Body of pancreas (tissue), 4 donors: ENCODE results near the gene SOX6. TPM values are rescaled to one million over a fixed set of nuclear protein-coding genes. Genes with fewer than 3 reads are reported as not detected.
A peak's percentile ranks its signal among the peaks of the same experiment; 100 is the strongest.

Experiments used
- ATAC-seq: fragments of 150-250 bp; one replicate; pipeline ENCODE4 v1.9.1; 2016
- DNase-seq, 4 donors: peaks; one replicate each; pipeline ENCODE4 v3.0.0-alpha.2; 2019
- H3K27ac ChIP-seq, 4 donors: fragments of 200-600 bp; sonication (generic); 1 replicate in 3 of 4; 2 replicates in 1 of 4; pipeline versions ENCODE4 v1.5.1 to v1.6.1; 2016 to 2019; ENCODE audit warnings: mild to moderate bottlenecking in 1 of 4, mixed read lengths in 1 of 4, moderate library complexity in 1 of 4
- H3K27me3 ChIP-seq, 2 donors: fragments of 200-600 bp; sonication (generic); one replicate each; pipeline ENCODE4 v1.6.0; 2016; ENCODE audit warnings: mild to moderate bottlenecking in 1 of 2
- H3K36me3 ChIP-seq, 2 donors: fragments of 200-600 bp; sonication (generic); replicated peaks in 1 of 2; 2 replicates each; pipeline ENCODE4 v1.5.1; 2016; ENCODE audit warnings: low read depth in 2 of 2; ENCODE audit not compliant: insufficient read depth in 1 of 2
- H3K4me1 ChIP-seq: fragments of 200-600 bp; sonication (generic); one replicate; pipeline ENCODE4 v1.6.0; 2016
- H3K4me3 ChIP-seq, 2 donors: fragments of 200-600 bp; sonication (generic); 1 replicate in 1 of 2; 2 replicates in 1 of 2; pipeline ENCODE4 v1.5.1; 2016 to 2019
- H3K9me3 ChIP-seq, 3 donors: fragments of 200-600 bp; sonication (generic); 1 replicate in 2 of 3; 2 replicates in 1 of 3; pipeline ENCODE4 v1.5.1; 2016
- POLR2A ChIP-seq, 3 donors: fragments of 450-650 bp; IDR thresholded peaks; one replicate each; pipeline ENCODE4 v1.6.1; 2016; ENCODE audit warnings: antibody characterized with exemption in 3 of 3, mild to moderate bottlenecking in 2 of 3
- WGBS, 2 donors: methylation state at CpG; one replicate each; pipeline ENCODE4 v1.1.5; 2017; 5-methylcytosine and 5-hydroxymethylcytosine counted together
- intact Hi-C: fragments of 100-400 bp; cut with DNase I; formaldehyde crosslinking; loops from one replicate; pipeline ENCODE4 v1.15.1; 2023
- total RNA-seq, 2 donors: library from RNA; depleted of rRNA; stranded (reverse); fragments of >200 nt; gene quantifications; one replicate each; pipeline ENCODE4 v1.1.0, GENCODE V29; 2016
- TF ChIP-seq, protein P1 (sequence below), 7 experiments: fragments of 450-650 bp in 4 of 7; fragments of 200-600 bp in 3 of 7; sonication (generic) in 3 of 7; IDR thresholded peaks; one replicate each; pipeline ENCODE4 v1.5.1; 2016 to 2019; ENCODE audit warnings: antibody characterized with exemption in 7 of 7

Gene SOX6
- total RNA-seq, 2 donors from 2014 or later: 21.4 to 23.6 TPM

DNA sequence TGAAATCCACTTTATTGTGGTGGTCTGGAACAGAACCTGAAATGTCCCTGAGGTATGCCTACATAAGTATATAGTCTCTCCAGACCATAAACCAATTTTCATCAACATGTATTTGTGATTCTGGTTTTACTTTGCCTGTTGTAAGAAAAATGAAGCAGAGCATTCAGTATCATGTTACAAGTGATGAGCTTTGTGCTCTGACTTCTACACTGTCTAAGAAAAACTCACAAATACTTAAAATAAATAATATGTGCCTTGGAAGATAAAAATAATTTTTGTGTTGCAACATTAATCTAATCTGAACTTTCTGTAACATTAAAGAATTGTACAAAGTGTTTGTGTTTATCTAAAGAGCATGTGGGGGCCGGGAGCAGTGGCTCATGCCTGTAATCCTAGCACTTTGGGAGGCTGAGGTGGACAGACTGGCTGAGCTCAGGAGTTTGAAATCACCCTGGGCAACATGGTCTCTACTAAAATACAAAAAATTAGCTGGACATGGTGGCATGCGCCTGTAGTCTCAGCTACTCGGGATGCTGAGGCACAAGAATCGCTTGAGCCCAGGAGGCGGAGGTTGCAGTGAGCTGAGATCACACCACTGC is 219.5 kb downstream of the SOX6 start:
- H3K27me3 ChIP-seq: no peaks in the 10 kb centered on the region
- no peak overlapping the region for H3K4me3 ChIP-seq
- H3K27ac ChIP-seq: no peak overlapping the region
- DNase-seq (no peak), ATAC-seq (no peak)
- H3K4me1 ChIP-seq: no peaks in the 10 kb centered on the region
- 98 to 99% methylated on average over 5 of the region's 5 CpGs for WGBS, 2 donors
- intact Hi-C loops: no loop called here
- TF ChIP-seq, protein P1, sequence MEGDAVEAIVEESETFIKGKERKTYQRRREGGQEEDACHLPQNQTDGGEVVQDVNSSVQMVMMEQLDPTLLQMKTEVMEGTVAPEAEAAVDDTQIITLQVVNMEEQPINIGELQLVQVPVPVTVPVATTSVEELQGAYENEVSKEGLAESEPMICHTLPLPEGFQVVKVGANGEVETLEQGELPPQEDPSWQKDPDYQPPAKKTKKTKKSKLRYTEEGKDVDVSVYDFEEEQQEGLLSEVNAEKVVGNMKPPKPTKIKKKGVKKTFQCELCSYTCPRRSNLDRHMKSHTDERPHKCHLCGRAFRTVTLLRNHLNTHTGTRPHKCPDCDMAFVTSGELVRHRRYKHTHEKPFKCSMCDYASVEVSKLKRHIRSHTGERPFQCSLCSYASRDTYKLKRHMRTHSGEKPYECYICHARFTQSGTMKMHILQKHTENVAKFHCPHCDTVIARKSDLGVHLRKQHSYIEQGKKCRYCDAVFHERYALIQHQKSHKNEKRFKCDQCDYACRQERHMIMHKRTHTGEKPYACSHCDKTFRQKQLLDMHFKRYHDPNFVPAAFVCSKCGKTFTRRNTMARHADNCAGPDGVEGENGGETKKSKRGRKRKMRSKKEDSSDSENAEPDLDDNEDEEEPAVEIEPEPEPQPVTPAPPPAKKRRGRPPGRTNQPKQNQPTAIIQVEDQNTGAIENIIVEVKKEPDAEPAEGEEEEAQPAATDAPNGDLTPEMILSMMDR (IDR thresholded peaks at IDR 0.05): no peak
- H3K9me3 ChIP-seq: no peaks in the 10 kb centered on the region
- H3K36me3 ChIP-seq: no peaks in the 10 kb centered on the region

GRCh38 chr11:16133867-16134266 is 222.5 kb downstream of the SOX6 start:
- intact Hi-C loops: no loop called here
- 96 to 97% methylated on average over 3 of the region's 3 CpGs for WGBS, 2 donors
- H3K27ac ChIP-seq: no peak overlapping the region

DNA sequence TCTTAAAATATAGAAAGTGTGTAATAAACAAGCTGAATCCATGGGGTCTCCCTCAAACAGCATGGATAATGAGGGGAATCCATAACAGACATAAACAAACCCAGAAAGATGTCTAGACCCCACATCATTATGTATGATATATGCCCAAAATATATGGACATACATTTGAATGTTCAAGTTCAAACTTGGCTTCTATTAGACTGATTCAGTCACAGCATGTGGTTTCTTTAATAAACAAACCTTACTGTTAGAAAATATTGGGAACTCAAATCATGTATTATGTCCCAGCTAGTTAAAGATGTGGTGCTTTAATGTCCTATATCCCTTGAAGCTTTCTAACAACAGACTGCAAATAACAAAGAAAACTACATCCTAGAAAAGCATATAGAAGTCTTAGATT is 228.6 kb downstream of the SOX6 start:
- intact Hi-C loops: no loop called here
- no peak overlapping the region for H3K27ac ChIP-seq
- no peak for ATAC-seq
- no peaks in the 10 kb centered on the region for H3K27me3 ChIP-seq
- H3K9me3 ChIP-seq: no peaks in the 10 kb centered on the region
- no peaks in the 10 kb centered on the region for H3K4me1 ChIP-seq
- H3K36me3 ChIP-seq: no peaks in the 10 kb centered on the region
- TF ChIP-seq POLR2A (IDR thresholded peaks at IDR 0.05): no peak
- TF ChIP-seq, protein P1 (IDR thresholded peaks at IDR 0.05): no peak
- no peak for DNase-seq
- H3K4me3 ChIP-seq: no peak overlapping the region

More at GRCh38 chr11:16133867-16134266, 222.5 kb downstream of the SOX6 start:
- ATAC-seq: no peak
- Histone ChIP-seq H3K36me3 (no peaks in the 10 kb centered on the region), H3K27me3 (no peaks in the 10 kb centered on the region), H3K4me3 (no peak overlapping the region), H3K9me3 (no peaks in the 10 kb centered on the region), H3K4me1 (no peaks in the 10 kb centered on the region)
- TF ChIP-seq, protein P1 (IDR thresholded peaks at IDR 0.05): no peak
- no peak for TF ChIP-seq POLR2A (IDR thresholded peaks at IDR 0.05)
- no peak for DNase-seq

GRCh38 chr11:16126362-16126761 is 230.0 kb downstream of the SOX6 start:
- Histone ChIP-seq H3K9me3 (no peaks in the 10 kb centered on the region), H3K36me3 (no peaks in the 10 kb centered on the region), H3K4me3 (no peak overlapping the region), H3K27ac (peak overlapping the region in 2 of 4 donors; percentile 14 to 52), H3K4me1 (no peaks in the 10 kb centered on the region), H3K27me3 (no peaks in the 10 kb centered on the region)
- TF ChIP-seq POLR2A (IDR thresholded peaks at IDR 0.05): no peak
- TF ChIP-seq, protein P1 (IDR thresholded peaks at IDR 0.05): no peak
- intact Hi-C loops: no loop called here
- DNase-seq: no peak
- ATAC-seq: peak; percentile 74

DNA sequence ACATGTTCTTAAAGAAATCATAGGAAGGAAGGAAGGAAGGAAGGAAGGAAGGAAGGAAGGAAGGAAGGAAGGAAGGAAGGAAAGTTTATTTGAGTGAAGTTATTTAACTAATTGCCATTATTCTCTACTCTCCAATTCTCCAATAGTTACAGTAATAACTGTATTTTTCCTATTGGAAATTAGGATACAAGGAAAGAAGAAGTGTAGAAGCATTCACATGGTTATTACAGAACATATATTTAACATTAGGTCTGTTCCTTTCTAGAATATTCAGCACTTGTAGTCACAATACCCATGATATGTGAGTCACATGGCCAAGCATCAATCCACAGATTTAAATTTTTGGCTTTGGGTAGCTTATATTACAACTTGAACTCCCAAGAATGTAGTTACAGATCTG is 230.6 kb downstream of the SOX6 start:
- Histone ChIP-seq H3K27ac (peak overlapping the region in 2 of 4 donors; percentile 14 to 52), H3K9me3 (no peaks in the 10 kb centered on the region), H3K36me3 (no peaks in the 10 kb centered on the region), H3K27me3 (no peaks in the 10 kb centered on the region), H3K4me1 (no peaks in the 10 kb centered on the region), H3K4me3 (no peak overlapping the region)
- intact Hi-C loops: no loop called here
- TF ChIP-seq, protein P1 (IDR thresholded peaks at IDR 0.05): no peak
- no peak for TF ChIP-seq POLR2A (IDR thresholded peaks at IDR 0.05)
- no peak for DNase-seq
- ATAC-seq: no peak
